Prostate gland (tissue), 2 donors: ENCODE measurements around the gene PALM. TPM values are rescaled to one million over a fixed set of nuclear protein-coding genes. Genes with fewer than 3 reads are reported as not detected.
A peak's percentile ranks its signal among the peaks of the same experiment; 100 is the strongest.

Source experiments
- DNase-seq: peaks from one replicate; pipeline ENCODE4 v3.0.0-alpha.2; 2019; ENCODE audit warnings: low spot score
- H3K27ac ChIP-seq, 2 donors: fragments of 200-600 bp; sonication (generic); 2 replicates each; pipeline ENCODE4 v1.5.1; 2017 to 2019
- H3K27me3 ChIP-seq: fragments of 200-600 bp; sonication (generic); replicated peaks from 2 replicates; pipeline ENCODE4 v1.5.1; 2019; ENCODE audit not compliant: insufficient read depth
- H3K36me3 ChIP-seq, 2 donors: fragments of 200-600 bp; sonication (generic); 1 replicate in 1 of 2; 2 replicates in 1 of 2; pipeline versions ENCODE4 v1.5.1 to v1.8.1; 2017 to 2019
- H3K4me1 ChIP-seq: fragments of 200-600 bp; sonication (generic); replicated peaks from 2 replicates; pipeline ENCODE4 v1.5.1; 2019
- H3K4me3 ChIP-seq, 2 donors: fragments of 200-600 bp; sonication (generic); 2 replicates each; pipeline ENCODE4 v1.5.1; 2017 to 2019
- H3K9me3 ChIP-seq: fragments of 200-600 bp; sonication (generic); 2 replicates; pipeline ENCODE4 v1.5.1; 2017
- POLR2A ChIP-seq: fragments of 450-650 bp; IDR thresholded peaks from one replicate; pipeline ENCODE4 v1.6.1; 2016; ENCODE audit warnings: antibody characterized with exemption, mild to moderate bottlenecking
- POLR2AphosphoS5 ChIP-seq: sonication (generic); formaldehyde crosslinking; IDR thresholded peaks from one replicate; pipeline ENCODE4 v1.6.1; 2017; ENCODE audit warnings: antibody characterized with exemption
- WGBS: methylation state at CpG from one replicate; pipeline ENCODE4 v1.1.5; 2018; 5-methylcytosine and 5-hydroxymethylcytosine counted together
- intact Hi-C: fragments of 100-400 bp; cut with DNase I; formaldehyde crosslinking; loops from one replicate; pipeline ENCODE4 v1.14.2; 2022
- total RNA-seq, 2 donors: library from RNA; depleted of rRNA; stranded (reverse); fragments of >200 nt; gene quantifications; one replicate each; pipeline ENCODE4 v1.1.0, GENCODE V29; 2016
- TF ChIP-seq, protein P1 (sequence below), 4 experiments: fragments of 200-600 bp in 2 of 4; fragments of 450-650 bp in 2 of 4; sonication (generic) in 2 of 4; IDR thresholded peaks; 1 replicate in 3 of 4; 2 replicates in 1 of 4; pipeline ENCODE4 v1.5.1; 2016 to 2019; ENCODE audit warnings: antibody characterized with exemption in 4 of 4, mild to moderate bottlenecking in 2 of 4, moderate library complexity in 2 of 4

Gene PALM
- total RNA-seq, 2 donors from 2014 or later = 40.9 to 58.7 TPM

DNA sequence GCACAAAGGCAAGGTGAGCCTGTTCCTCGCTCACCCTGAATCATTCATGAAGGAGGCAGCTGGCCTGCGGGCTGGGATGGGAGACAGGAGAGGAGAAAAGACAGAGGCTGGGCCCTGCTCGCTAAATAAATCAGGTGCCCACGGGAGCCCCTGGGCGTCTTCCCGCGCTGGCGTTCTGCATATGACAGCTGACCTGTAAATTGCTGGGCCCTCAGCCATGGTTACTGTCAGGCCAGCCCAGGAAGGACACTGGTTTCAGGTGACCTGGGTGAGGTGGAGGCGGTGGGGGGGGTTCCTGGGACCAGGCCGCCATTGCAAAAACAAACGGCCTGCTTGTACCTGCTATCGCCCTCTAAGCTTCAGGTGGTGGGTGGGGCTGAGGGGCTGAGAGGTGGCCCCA lies 85.1 kb downstream of the PALM start:
- H3K36me3 ChIP-seq = no peaks in the 10 kb centered on the region

DNA sequence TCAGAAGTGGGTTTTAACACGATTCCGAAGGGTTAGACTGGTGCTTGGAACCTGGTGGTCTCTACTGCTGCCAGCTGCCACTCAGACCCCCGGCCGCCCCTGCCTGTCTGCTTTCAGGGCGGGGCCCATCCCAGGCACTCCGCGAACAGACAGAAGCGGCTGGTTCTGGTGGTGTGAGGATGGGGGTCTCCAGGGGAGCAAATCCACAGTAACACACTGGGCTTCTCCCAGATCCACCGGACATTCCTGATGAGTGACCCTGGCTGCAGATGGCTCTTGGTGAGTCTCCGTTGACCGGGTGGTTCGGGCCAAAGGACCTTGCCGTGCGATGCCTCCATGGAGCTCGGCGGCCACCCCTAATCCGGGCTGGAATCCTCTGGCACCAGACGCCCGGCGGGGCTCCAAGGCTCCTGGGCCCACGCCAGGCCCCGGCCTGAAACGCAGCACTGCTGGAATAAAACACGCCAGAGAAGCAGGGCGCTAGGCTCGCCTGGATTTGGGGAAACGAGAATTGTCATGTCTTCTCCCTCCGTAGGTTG lies 86.4 kb downstream of the PALM start:
- Histone ChIP-seq H3K4me1 (peaks cover 11% of the 10 kb centered on the region), H3K36me3 (no peaks in the 10 kb centered on the region), H3K4me3 (no peak overlapping the region), H3K27ac (no peak overlapping the region), H3K9me3 (no peaks in the 10 kb centered on the region), H3K27me3 (no peaks in the 10 kb centered on the region)
- WGBS = 78% methylated on average over 28 of the region's 28 CpGs
- intact Hi-C loops = no loop called here
- DNase-seq = no peak
- TF ChIP-seq POLR2A = no peak
- no peak for TF ChIP-seq POLR2AphosphoS5
- TF ChIP-seq, protein P1, sequence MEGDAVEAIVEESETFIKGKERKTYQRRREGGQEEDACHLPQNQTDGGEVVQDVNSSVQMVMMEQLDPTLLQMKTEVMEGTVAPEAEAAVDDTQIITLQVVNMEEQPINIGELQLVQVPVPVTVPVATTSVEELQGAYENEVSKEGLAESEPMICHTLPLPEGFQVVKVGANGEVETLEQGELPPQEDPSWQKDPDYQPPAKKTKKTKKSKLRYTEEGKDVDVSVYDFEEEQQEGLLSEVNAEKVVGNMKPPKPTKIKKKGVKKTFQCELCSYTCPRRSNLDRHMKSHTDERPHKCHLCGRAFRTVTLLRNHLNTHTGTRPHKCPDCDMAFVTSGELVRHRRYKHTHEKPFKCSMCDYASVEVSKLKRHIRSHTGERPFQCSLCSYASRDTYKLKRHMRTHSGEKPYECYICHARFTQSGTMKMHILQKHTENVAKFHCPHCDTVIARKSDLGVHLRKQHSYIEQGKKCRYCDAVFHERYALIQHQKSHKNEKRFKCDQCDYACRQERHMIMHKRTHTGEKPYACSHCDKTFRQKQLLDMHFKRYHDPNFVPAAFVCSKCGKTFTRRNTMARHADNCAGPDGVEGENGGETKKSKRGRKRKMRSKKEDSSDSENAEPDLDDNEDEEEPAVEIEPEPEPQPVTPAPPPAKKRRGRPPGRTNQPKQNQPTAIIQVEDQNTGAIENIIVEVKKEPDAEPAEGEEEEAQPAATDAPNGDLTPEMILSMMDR (IDR thresholded peaks at IDR 0.05) = no peak

More for the DNA sequence above, 85.1 kb downstream of the PALM start:
- H3K4me1 ChIP-seq = no peaks in the 10 kb centered on the region
- H3K27ac ChIP-seq = no peak overlapping the region
- no peaks in the 10 kb centered on the region for H3K9me3 ChIP-seq
- DNase-seq = no peak
- no peak overlapping the region for H3K4me3 ChIP-seq
- WGBS = 92% methylated on average over 12 of the region's 12 CpGs
- no peaks in the 10 kb centered on the region for H3K27me3 ChIP-seq
- TF ChIP-seq POLR2A = no peak
- TF ChIP-seq, protein P1 (IDR thresholded peaks at IDR 0.05) = no peak
- TF ChIP-seq POLR2AphosphoS5 = no peak
- intact Hi-C loops = no loop called here

DNA sequence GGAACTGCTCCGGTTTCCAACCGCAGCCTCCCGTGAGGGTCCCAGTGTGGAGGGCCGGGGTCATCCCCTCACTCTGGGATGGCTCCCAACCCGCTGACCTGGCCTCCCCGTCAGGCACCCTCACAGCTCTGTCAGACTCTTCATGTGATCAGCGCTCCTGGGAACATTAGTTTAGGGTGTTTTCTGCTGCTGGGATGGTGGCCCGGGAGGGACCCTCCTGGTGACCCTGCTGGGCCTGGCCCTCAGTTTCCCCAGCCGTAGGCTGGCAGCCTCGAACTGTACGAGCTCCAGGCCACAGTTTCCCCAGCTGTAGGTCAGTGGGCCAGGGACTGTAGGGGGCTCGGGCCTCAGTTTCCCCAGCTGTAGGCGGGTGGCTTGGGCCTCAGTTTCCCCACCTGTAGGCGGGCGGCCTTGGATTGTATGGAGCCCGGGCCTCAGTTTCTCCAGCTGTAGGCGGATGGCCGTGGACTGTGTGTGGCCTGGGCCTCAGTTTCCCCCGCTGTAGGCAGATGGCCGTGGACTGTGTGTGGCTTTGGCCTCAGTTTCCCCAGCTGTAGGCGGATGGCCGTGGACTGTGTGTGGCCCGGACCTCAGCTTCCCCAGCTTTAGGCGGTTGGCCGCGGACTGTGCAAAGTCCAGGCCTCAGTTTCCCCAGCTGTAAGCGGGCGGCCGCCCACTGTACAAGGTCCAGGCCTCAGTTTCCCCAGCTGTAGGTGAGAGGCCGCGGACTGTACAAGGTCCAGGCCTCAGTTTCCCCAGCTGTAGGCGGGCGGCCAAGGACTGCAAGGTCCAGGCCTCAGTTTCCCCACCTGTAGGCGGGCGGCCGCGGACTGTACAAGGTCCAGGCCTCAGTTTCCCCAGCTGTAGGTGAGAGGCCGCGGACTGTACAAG lies 87.2 kb downstream of the PALM start:
- Histone ChIP-seq H3K4me1 (peaks cover 19% of the 10 kb centered on the region), H3K4me3 (peak overlapping the region; percentile 55 to 65), H3K9me3 (no peaks in the 10 kb centered on the region), H3K27me3 (no peaks in the 10 kb centered on the region), H3K27ac (peak overlapping the region; percentile 85 to 88), H3K36me3 (no peaks in the 10 kb centered on the region)
- DNase-seq = no peak
- whole genome bisulfite sequencing = 80% methylated on average over 39 of the region's 39 CpGs
- TF ChIP-seq POLR2AphosphoS5 (no peak), POLR2A (no peak)
- TF ChIP-seq, protein P1 (IDR thresholded peaks at IDR 0.05) = no peak
- intact Hi-C loops = no loop called here

DNA sequence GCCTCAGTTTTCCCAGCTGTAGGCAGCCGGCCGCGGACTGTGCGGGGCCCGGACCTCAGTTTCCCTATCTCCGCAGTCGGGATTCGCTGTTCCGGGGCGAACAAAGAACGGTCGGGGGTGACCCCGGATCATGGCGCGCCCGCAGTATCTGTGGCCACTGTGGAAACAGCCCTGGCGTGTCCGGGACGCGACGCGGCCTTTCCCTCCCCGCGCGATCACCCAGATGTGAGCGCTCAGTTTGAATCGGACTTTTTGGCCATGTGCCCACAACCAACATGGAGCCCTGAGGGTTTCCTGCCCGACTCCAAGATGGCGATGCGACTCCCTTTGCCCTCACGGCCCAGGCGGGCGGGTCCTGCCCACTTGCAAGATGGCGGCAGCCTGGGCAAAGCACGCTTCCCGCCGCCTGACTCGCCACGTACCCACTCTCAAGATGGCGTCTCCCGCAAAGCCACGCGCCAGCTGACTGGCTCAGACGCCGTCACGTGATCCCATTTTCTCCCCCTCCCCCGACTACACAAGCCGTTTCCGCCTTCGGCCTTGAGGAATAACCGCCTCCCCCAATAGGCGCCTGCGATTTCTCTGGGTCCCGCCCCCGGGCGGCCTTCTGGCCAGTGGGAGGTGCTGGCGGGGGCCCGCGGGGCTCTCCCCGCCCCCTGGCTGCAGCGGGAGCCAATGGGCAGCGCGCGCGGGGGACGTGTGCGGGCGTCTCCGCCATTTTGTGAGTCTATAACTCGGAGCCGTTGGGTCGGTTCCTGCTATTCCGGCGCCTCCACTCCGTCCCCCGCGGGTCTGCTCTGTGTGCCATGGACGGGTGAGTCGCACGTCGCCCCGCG lies 88.2 kb downstream of the PALM start, which contains the start of gene PTBP1:
TSS of gene PTBP1 (plus strand) at position 761 of the 836 bp plus-strand sequence. CDS start at position 807, 46 bp downstream.
- Histone ChIP-seq H3K27me3 (no peaks in the 10 kb centered on the region), H3K4me1 (peaks cover 29% of the 10 kb centered on the region), H3K9me3 (no peaks in the 10 kb centered on the region), H3K4me3 (peak within 1 kb of the TSS; percentile 97 to 99), H3K27ac (peak within 1 kb of the TSS; percentile 95 to 100), H3K36me3 (no peaks in the 10 kb centered on the region)
- TF ChIP-seq POLR2A (peak; percentile 68), POLR2AphosphoS5 (peak; percentile 98)
- TF ChIP-seq, protein P1 (IDR thresholded peaks at IDR 0.05) = peak in 3 of 4 experiments; percentile 29 to 78 (median 31)
- peak; percentile 100 for DNase-seq
- intact Hi-C loops = no loop called here
- under 1% methylated on average over 81 of the region's 83 CpGs for WGBS

Other genes with a start within 250 kb of the PALM start
- 10 to 100 TPM; 52.2 to 83.4 TPM for gene SHC2, start 247.9 kb upstream of the PALM start, total RNA-seq
- under 1 TPM; 0.80 to 0.91 TPM for gene MADCAM1, start 212.4 kb upstream of the PALM start, total RNA-seq
- gene TPGS1, start 201.4 kb upstream of the PALM start, total RNA-seq = 10 to 100 TPM; 90.0 to 94.9 TPM
- 100 to 1,000 TPM in 1 of 2 donors, 10 to 100 TPM in 1; 93.4 to 159 TPM for gene CDC34, start 177.2 kb upstream of the PALM start, total RNA-seq
- gene GZMM, start 164.9 kb upstream of the PALM start, total RNA-seq = under 1 TPM in 1 of 2 donors, not detected in 1; 0.68 TPM
- gene BSG, start 136.3 kb upstream of the PALM start, total RNA-seq = 1,000 to 10,000 TPM in 1 of 2 donors, 100 to 1,000 TPM in 1; 557 to 1,261 TPM
- gene HCN2, start 119.1 kb upstream of the PALM start, total RNA-seq = 1 to 10 TPM in 1 of 2 donors, under 1 TPM in 1; 0.14 to 8.5 TPM
- gene POLRMT, start 75.4 kb upstream of the PALM start, total RNA-seq = 100 to 1,000 TPM in 1 of 2 donors, 10 to 100 TPM in 1; 34.7 to 106 TPM
- gene FGF22, start 69.1 kb upstream of the PALM start, total RNA-seq = 1 to 10 TPM in 1 of 2 donors, not detected in 1; 4.4 TPM
- 100 to 1,000 TPM in 1 of 2 donors, 10 to 100 TPM in 1; 70.7 to 109 TPM for gene RNF126, start 45.7 kb upstream of the PALM start, total RNA-seq
- 100 to 1,000 TPM in 1 of 2 donors, 10 to 100 TPM in 1; 69.3 to 241 TPM for gene FSTL3, start 32.5 kb upstream of the PALM start, total RNA-seq
- 1 to 10 TPM in 1 of 2 donors, not detected in 1; 1.7 TPM for gene PRSS57, start 13.5 kb upstream of the PALM start, total RNA-seq
- 1 to 10 TPM; 7.3 to 9.3 TPM for gene MISP, start 42.2 kb downstream of the PALM start, total RNA-seq
- gene PTBP1, start 88.5 kb downstream of the PALM start, total RNA-seq = 100 to 1,000 TPM; 153 to 222 TPM
- 10 to 100 TPM in 1 of 2 donors, under 1 TPM in 1; 0.27 to 20.3 TPM for gene PLPPR3, start 113.0 kb downstream of the PALM start, total RNA-seq
- gene AZU1, start 118.9 kb downstream of the PALM start, total RNA-seq = 1 to 10 TPM in 1 of 2 donors, not detected in 1; 6.9 TPM
- 1 to 10 TPM in 1 of 2 donors, not detected in 1; 2.6 TPM for gene PRTN3, start 132.1 kb downstream of the PALM start, total RNA-seq
- 1 to 10 TPM in 1 of 2 donors, not detected in 1; 1.4 TPM for gene ELANE, start 143.4 kb downstream of the PALM start, total RNA-seq
- 100 to 1,000 TPM in 1 of 2 donors, 10 to 100 TPM in 1; 92.2 to 167 TPM for gene CFD, start 150.7 kb downstream of the PALM start, total RNA-seq
- 100 to 1,000 TPM in 1 of 2 donors, 10 to 100 TPM in 1; 65.1 to 114 TPM for gene MED16, start 184.3 kb downstream of the PALM start, total RNA-seq
- not detected for gene RNU6-9, start 184.5 kb downstream of the PALM start, total RNA-seq
- gene R3HDM4, start 204.3 kb downstream of the PALM start, total RNA-seq = 10 to 100 TPM; 36.9 to 58.7 TPM
- gene KISS1R, start 208.4 kb downstream of the PALM start, total RNA-seq = not detected
- gene ARID3A, start 217.1 kb downstream of the PALM start, total RNA-seq = 10 to 100 TPM in 1 of 2 donors, 1 to 10 TPM in 1; 3.8 to 18.7 TPM